Measurements from ENCODE around the gene ROBO1. TPM values are rescaled to one million over a fixed set of nuclear protein-coding genes. Genes with fewer than 3 reads are reported as not detected.

ROBO1 gene
- total RNA-seq, 2 experiments from 2014 or later = 0.36 to 0.69 TPM

GRCh38 chr3:79018265-79018664 lies 749.5 kb downstream of the ROBO1 start:
- Histone ChIP-seq H3K27ac (ENCODE audit: low read depth in 1 of 2, low read length in 2 of 2) (no peak overlapping the region), H3K4me3 (ENCODE audit: low read length) (no peak overlapping the region), H3K9me3 (ENCODE audit: control insufficient read depth in 1 of 2, insufficient read depth in 1 of 2, low read length in 2 of 2) (peaks cover 0 to 25% of the 10 kb centered on the region in 2 experiments), H3K4me1 (ENCODE audit: insufficient read depth, low read length) (no peaks in the 10 kb centered on the region), H3K36me3 (ENCODE audit: insufficient read depth, low read length) (no peaks in the 10 kb centered on the region), H3K27me3 (ENCODE audit: control insufficient read depth in 1 of 2, insufficient read depth in 2 of 2, low read length in 2 of 2) (peaks cover 3 to 9% of the 10 kb centered on the region in 2 experiments)
- Mint-ChIP-seq H3K36me3 (ENCODE audit: low read depth) (no peaks in the 10 kb centered on the region), H3K27ac (no peak overlapping the region), H3K4me3 (no peak overlapping the region), H3K4me1 (ENCODE audit: low read depth) (no peaks in the 10 kb centered on the region), H3K27me3 (peaks cover 11% of the 10 kb centered on the region), H3K9me3 (peaks cover 2% of the 10 kb centered on the region)
- intact Hi-C loops (cut with DNase I, micrococcal nuclease) = no loop called here
- ChIA-PET CTCF (no interaction called here), POLR2A (no interaction called here)
- no peak for DNase-seq
- ATAC-seq (ENCODE audit: poor library complexity) = no peak
- TF ChIP-seq CTCF (IDR thresholded peaks at IDR 0.05) = no peak

GRCh38 chr3:79016587-79017376 lies 751.0 kb downstream of the ROBO1 start:
- Histone ChIP-seq H3K4me3 (ENCODE audit: low read length) (no peak overlapping the region), H3K36me3 (ENCODE audit: insufficient read depth, low read length) (no peaks in the 10 kb centered on the region), H3K4me1 (ENCODE audit: insufficient read depth, low read length) (no peaks in the 10 kb centered on the region), H3K9me3 (ENCODE audit: control insufficient read depth in 1 of 2, insufficient read depth in 1 of 2, low read length in 2 of 2) (peaks cover 0 to 24% of the 10 kb centered on the region in 2 experiments), H3K27ac (ENCODE audit: low read depth in 1 of 2, low read length in 2 of 2) (no peak overlapping the region), H3K27me3 (ENCODE audit: control insufficient read depth in 1 of 2, insufficient read depth in 2 of 2, low read length in 2 of 2) (peaks cover 3 to 9% of the 10 kb centered on the region in 2 experiments)
- Mint-ChIP-seq H3K27ac (no peak overlapping the region), H3K27me3 (peaks cover 7% of the 10 kb centered on the region), H3K4me3 (no peak overlapping the region), H3K36me3 (ENCODE audit: low read depth) (no peaks in the 10 kb centered on the region), H3K4me1 (ENCODE audit: low read depth) (no peaks in the 10 kb centered on the region), H3K9me3 (peaks cover 2% of the 10 kb centered on the region)
- intact Hi-C loops (cut with DNase I, micrococcal nuclease) = no loop called here
- POLR2A ChIA-PET = no interaction called here
- DNase-seq (no peak), ATAC-seq (ENCODE audit: poor library complexity) (no peak)
- CTCF ChIA-PET = no interaction called here
- TF ChIP-seq CTCF (IDR thresholded peaks at IDR 0.05) = no peak

DNA sequence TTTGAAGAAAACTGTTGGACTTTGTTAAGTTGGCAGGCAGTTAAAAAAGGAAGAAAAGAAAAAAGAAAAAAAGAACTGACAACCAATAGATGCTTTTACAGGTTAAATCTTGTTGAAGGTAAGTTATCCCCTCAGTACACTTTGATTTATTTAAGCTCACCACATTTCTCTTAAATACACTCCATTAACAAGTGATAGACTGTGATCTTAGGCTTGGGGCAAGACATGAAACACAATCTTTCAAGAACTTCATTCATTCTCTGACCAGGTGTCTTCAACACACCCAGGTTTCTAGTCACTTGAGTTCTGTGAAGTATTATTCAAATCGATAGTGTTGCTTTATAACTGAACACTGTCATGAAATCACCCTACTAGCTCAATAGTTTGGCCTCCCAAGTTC lies 751.9 kb downstream of the ROBO1 start:
- H3K9me3 ChIP-seq (ENCODE audit: control insufficient read depth in 1 of 2, insufficient read depth in 1 of 2, low read length in 2 of 2) = peaks cover 0 to 20% of the 10 kb centered on the region in 2 experiments
- H3K9me3 Mint-ChIP-seq = peaks cover 2% of the 10 kb centered on the region
- no peak overlapping the region for H3K27ac ChIP-seq (ENCODE audit: low read depth in 1 of 2, low read length in 2 of 2)
- ChIA-PET CTCF (no interaction called here), POLR2A (no interaction called here)
- no peak for ATAC-seq (ENCODE audit: poor library complexity)
- DNase-seq = no peak
- H3K4me1 ChIP-seq (ENCODE audit: insufficient read depth, low read length) = no peaks in the 10 kb centered on the region
- no peak overlapping the region for H3K27ac Mint-ChIP-seq
- no peaks in the 10 kb centered on the region for H3K36me3 ChIP-seq (ENCODE audit: insufficient read depth, low read length)
- H3K27me3 Mint-ChIP-seq = peaks cover 7% of the 10 kb centered on the region
- H3K27me3 ChIP-seq (ENCODE audit: control insufficient read depth in 1 of 2, insufficient read depth in 2 of 2, low read length in 2 of 2) = peaks cover 3 to 9% of the 10 kb centered on the region in 2 experiments
- H3K4me1 Mint-ChIP-seq (ENCODE audit: low read depth) = no peaks in the 10 kb centered on the region
- intact Hi-C loops (cut with DNase I, micrococcal nuclease) = no loop called here
- no peaks in the 10 kb centered on the region for H3K36me3 Mint-ChIP-seq (ENCODE audit: low read depth)
- no peak overlapping the region for H3K4me3 ChIP-seq (ENCODE audit: low read length)
- no peak for TF ChIP-seq CTCF (IDR thresholded peaks at IDR 0.05)
- H3K4me3 Mint-ChIP-seq = no peak overlapping the region

Data from CD4-positive, alpha-beta T cell (primary cell).